ENCODE data around the gene CDH8.

The CDH8 gene

DNA sequence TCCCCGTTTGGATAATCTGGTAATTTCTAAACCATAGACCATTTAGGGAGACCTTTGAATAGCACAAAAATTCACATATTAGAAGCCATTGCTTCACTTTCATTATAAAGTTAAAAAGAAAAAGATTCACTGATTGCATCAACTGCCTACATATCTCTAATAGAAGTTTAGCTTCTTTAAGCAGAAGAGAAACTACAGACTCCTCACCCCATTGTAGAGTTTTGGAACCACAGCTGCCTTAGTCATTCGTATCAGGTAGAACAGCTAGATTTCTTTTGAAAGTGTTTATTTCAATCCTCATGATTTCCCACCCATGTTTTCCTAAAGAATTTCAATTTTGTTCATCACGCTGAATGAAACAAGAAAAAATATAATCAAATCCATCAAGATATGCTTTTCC, 144.8 kb downstream of the CDH8 start:
- Histone ChIP-seq H3K4me3 (ENCODE audit: low read depth in 1 of 2, low read length in 2 of 2) (no peak overlapping the region), H3K27me3 (ENCODE audit: control insufficient read depth in 1 of 2, insufficient read depth in 2 of 2, low read length in 2 of 2) (no peaks in the 10 kb centered on the region), H3K9ac (ENCODE audit: low read length) (no peak overlapping the region)

DNA sequence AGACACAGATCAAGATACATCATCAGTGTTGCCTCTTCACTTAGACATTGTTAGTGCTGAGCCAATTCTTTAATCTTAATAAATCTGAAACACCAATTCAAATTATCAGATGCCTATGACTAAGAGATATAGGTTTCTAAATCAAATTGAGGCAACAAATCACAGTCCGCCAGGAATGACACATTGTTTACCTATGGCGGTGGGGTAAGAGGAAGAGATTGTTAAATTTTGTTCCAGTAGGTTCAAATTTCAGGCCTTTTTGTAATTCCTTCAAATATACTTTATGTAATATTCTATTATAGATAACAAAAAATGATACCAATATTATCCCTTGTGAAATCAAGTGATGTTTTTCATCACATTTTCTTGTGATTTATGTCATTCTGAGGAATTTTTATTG, 145.9 kb downstream of the CDH8 start:
- H3K36me3 ChIP-seq (ENCODE audit: insufficient read depth, low read length), result no peaks in the 10 kb centered on the region
- H3K9me3 ChIP-seq (ENCODE audit: low read length), result no peaks in the 10 kb centered on the region
- H3K27ac ChIP-seq (ENCODE audit: low read depth, low read length), result no peak overlapping the region
- H3K4me3 ChIP-seq (ENCODE audit: low read depth in 1 of 2, low read length in 2 of 2), result no peak overlapping the region
- H3K27me3 ChIP-seq (ENCODE audit: control insufficient read depth in 1 of 2, insufficient read depth in 2 of 2, low read length in 2 of 2), result no peaks in the 10 kb centered on the region
- no peak overlapping the region for H3K9ac ChIP-seq (ENCODE audit: low read length)
- no peaks in the 10 kb centered on the region for H3K4me1 ChIP-seq (ENCODE audit: insufficient read depth, low read length)

More for the DNA sequence above, 144.8 kb downstream of the CDH8 start:
- no peaks in the 10 kb centered on the region for H3K36me3 ChIP-seq (ENCODE audit: insufficient read depth, low read length)
- H3K9me3 ChIP-seq (ENCODE audit: low read length), result no peaks in the 10 kb centered on the region
- no peak overlapping the region for H3K27ac ChIP-seq (ENCODE audit: low read depth, low read length)
- H3K4me1 ChIP-seq (ENCODE audit: insufficient read depth, low read length), result no peaks in the 10 kb centered on the region

DNA sequence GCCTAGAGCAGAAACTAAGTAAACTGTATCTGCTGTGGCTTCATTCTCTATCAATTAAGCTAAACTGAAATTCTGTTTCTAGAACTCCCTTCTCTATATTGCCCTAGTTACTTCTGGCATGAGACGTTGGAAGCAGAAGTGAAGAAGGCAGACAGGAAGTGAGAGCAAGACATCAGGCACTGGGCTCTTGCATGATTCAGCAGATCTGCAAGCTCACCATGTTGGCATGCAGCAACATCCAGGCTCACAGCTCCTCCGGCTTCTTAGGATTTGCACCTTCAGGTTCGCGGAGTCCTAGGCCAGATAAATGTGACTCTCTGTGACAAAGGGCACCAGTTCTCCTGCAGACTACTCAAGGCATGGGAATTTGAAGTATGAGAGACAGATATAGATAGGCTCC, 148.3 kb downstream of the CDH8 start:
- Histone ChIP-seq H3K9ac (ENCODE audit: low read length) (no peak overlapping the region), H3K4me3 (ENCODE audit: low read depth in 1 of 2, low read length in 2 of 2) (no peak overlapping the region), H3K27ac (ENCODE audit: low read depth, low read length) (no peak overlapping the region), H3K4me1 (ENCODE audit: insufficient read depth, low read length) (no peaks in the 10 kb centered on the region), H3K36me3 (ENCODE audit: insufficient read depth, low read length) (no peaks in the 10 kb centered on the region), H3K9me3 (ENCODE audit: low read length) (no peaks in the 10 kb centered on the region), H3K27me3 (ENCODE audit: control insufficient read depth in 1 of 2, insufficient read depth in 2 of 2, low read length in 2 of 2) (no peaks in the 10 kb centered on the region)

GRCh38 chr16:61885343-61885742, 150.9 kb downstream of the CDH8 start:
- Histone ChIP-seq H3K4me1 (ENCODE audit: insufficient read depth, low read length) (no peaks in the 10 kb centered on the region), H3K27me3 (ENCODE audit: control insufficient read depth in 1 of 2, insufficient read depth in 2 of 2, low read length in 2 of 2) (no peaks in the 10 kb centered on the region), H3K36me3 (ENCODE audit: insufficient read depth, low read length) (no peaks in the 10 kb centered on the region), H3K9ac (ENCODE audit: low read length) (no peak overlapping the region), H3K27ac (ENCODE audit: low read depth, low read length) (no peak overlapping the region), H3K4me3 (ENCODE audit: low read depth in 1 of 2, low read length in 2 of 2) (no peak overlapping the region), H3K9me3 (ENCODE audit: low read length) (no peaks in the 10 kb centered on the region)

DNA sequence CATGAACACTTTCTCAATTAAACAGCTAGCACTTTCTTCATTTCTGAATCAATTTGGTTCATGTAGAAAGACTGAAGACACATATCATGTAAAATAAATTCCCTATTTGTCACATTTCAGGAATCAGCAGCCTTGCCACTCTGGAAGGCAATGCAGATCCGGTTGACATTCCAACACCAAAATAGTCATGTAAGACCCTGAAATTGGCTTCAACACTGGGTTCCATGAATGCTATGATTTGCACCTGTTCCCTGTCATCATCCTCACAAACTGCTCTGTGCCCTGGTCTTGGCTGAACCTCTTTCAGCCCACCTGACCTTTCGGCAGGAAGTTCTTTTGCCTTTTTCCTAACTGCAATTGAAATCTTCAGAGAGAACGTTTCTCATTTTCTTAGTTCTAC, 156.9 kb downstream of the CDH8 start:
- Histone ChIP-seq H3K9ac (ENCODE audit: low read length) (no peak overlapping the region), H3K4me1 (ENCODE audit: insufficient read depth, low read length) (no peaks in the 10 kb centered on the region), H3K9me3 (ENCODE audit: low read length) (no peaks in the 10 kb centered on the region), H3K4me3 (ENCODE audit: low read depth in 1 of 2, low read length in 2 of 2) (no peak overlapping the region), H3K27me3 (ENCODE audit: control insufficient read depth in 1 of 2, insufficient read depth in 2 of 2, low read length in 2 of 2) (no peaks in the 10 kb centered on the region), H3K36me3 (ENCODE audit: insufficient read depth, low read length) (no peaks in the 10 kb centered on the region), H3K27ac (ENCODE audit: low read depth, low read length) (no peak overlapping the region)

DNA sequence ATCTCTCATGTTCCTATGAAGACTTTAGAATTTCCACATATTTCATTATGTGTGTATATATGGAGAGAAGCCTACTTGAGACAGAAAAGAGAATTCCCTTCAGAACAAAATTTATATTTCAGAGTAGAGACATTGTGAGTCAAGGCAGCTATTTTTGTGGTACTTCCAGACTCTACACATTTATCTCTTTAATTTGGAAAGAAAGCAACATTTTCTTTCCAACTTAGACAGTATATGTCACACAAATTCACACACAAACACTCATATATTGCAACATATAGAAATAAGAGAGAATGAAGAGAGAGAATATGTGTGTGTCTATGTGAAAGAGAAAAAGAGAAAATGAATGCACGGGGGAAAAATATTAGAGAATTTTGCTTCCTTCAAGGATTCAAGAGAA, 158.8 kb downstream of the CDH8 start:
- Histone ChIP-seq H3K27ac (ENCODE audit: low read depth, low read length) (no peak overlapping the region), H3K36me3 (ENCODE audit: insufficient read depth, low read length) (no peaks in the 10 kb centered on the region), H3K4me1 (ENCODE audit: insufficient read depth, low read length) (no peaks in the 10 kb centered on the region), H3K27me3 (ENCODE audit: control insufficient read depth in 1 of 2, insufficient read depth in 2 of 2, low read length in 2 of 2) (no peaks in the 10 kb centered on the region), H3K9me3 (ENCODE audit: low read length) (no peaks in the 10 kb centered on the region), H3K4me3 (ENCODE audit: low read depth in 1 of 2, low read length in 2 of 2) (no peak overlapping the region), H3K9ac (ENCODE audit: low read length) (no peak overlapping the region)

DNA sequence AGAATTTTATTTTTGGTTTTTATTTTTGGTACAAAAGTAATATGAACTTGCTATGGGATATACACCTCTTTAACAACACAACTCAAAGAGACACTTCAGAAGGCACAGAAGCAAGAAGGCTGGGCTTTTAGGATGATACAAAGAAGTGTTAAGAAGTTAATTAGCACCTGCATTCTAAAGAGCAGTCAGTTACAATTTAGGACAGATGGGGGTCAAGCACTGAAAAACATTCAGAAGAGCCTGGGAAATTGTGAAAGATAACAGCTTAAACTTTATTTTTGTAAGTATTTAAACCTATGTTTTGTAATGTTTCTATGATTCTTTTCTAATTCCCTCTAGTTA, 163.5 kb downstream of the CDH8 start:
- Histone ChIP-seq H3K36me3 (ENCODE audit: insufficient read depth, low read length) (no peaks in the 10 kb centered on the region), H3K27ac (ENCODE audit: low read depth, low read length) (no peak overlapping the region), H3K27me3 (ENCODE audit: control insufficient read depth in 1 of 2, insufficient read depth in 2 of 2, low read length in 2 of 2) (no peaks in the 10 kb centered on the region), H3K9me3 (ENCODE audit: low read length) (no peaks in the 10 kb centered on the region), H3K9ac (ENCODE audit: low read length) (no peak overlapping the region), H3K4me3 (ENCODE audit: low read depth in 1 of 2, low read length in 2 of 2) (no peak overlapping the region), H3K4me1 (ENCODE audit: insufficient read depth, low read length) (no peaks in the 10 kb centered on the region)

DNA sequence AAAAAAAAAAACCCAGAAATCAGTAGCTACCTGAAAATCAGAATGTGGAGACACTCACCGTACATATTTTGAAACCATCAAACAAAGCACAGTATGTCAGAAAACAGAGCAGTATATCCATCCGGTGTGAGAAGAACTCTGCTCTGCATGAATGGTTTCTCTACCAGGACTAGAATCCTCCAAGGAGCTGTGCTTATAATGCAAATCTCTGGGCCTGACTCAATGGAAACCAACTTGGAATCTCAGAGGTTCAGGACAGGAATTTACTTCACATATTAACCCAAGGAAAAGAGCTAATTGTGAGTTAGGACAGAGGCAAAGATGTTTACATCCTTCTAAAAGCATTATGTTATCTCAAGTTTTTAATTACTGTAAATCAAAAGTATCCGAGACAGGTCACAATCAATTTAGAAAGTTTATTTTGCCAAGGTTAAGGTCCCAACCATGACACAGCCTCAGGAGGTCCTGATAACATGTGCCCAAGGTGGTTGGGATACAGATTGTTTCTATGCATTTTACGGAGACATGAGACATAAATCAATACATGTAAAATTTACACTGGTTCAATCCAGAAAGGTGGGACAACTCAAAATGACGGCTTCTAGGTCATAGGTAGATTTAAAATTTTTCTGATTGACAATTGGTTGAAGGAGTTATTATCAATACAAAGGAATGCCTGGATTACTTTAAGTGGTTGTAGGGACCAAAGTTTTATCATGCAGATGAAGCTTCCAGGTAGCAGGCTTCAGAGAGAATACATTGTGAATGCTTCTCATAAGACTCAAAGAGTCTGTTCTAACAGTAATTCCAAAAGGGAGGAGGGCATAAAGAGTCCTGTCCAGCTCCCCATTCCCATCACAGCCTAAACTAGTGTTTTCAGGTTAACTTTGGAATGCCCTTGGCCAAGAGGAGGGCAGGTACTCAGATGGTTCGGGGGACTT, 164.1 kb downstream of the CDH8 start:
- Histone ChIP-seq H3K9ac (ENCODE audit: low read length) (no peak overlapping the region), H3K36me3 (ENCODE audit: insufficient read depth, low read length) (no peaks in the 10 kb centered on the region), H3K4me3 (ENCODE audit: low read depth in 1 of 2, low read length in 2 of 2) (no peak overlapping the region), H3K9me3 (ENCODE audit: low read length) (no peaks in the 10 kb centered on the region), H3K27ac (ENCODE audit: low read depth, low read length) (no peak overlapping the region), H3K27me3 (ENCODE audit: control insufficient read depth in 1 of 2, insufficient read depth in 2 of 2, low read length in 2 of 2) (no peaks in the 10 kb centered on the region), H3K4me1 (ENCODE audit: insufficient read depth, low read length) (no peaks in the 10 kb centered on the region)

GRCh38 chr16:61862221-61863155, 173.8 kb downstream of the CDH8 start:
- Histone ChIP-seq H3K9ac (ENCODE audit: low read length) (no peak overlapping the region), H3K27me3 (ENCODE audit: control insufficient read depth in 1 of 2, insufficient read depth in 2 of 2, low read length in 2 of 2) (no peaks in the 10 kb centered on the region), H3K36me3 (ENCODE audit: insufficient read depth, low read length) (no peaks in the 10 kb centered on the region), H3K4me1 (ENCODE audit: insufficient read depth, low read length) (no peaks in the 10 kb centered on the region), H3K27ac (ENCODE audit: low read depth, low read length) (no peak overlapping the region), H3K9me3 (ENCODE audit: low read length) (no peaks in the 10 kb centered on the region), H3K4me3 (ENCODE audit: low read depth in 1 of 2, low read length in 2 of 2) (no peak overlapping the region)

- Histone ChIP-seq H3K9ac (ENCODE audit: low read length) (no peak overlapping the region), H3K27me3 (ENCODE audit: control insufficient read depth in 1 of 2, insufficient read depth in 2 of 2, low read length in 2 of 2) (no peaks in the 10 kb centered on the region), H3K27ac (ENCODE audit: low read depth, low read length) (no peak overlapping the region), H3K4me1 (ENCODE audit: insufficient read depth, low read length) (no peaks in the 10 kb centered on the region), H3K36me3 (ENCODE audit: insufficient read depth, low read length) (no peaks in the 10 kb centered on the region), H3K9me3 (ENCODE audit: low read length) (no peaks in the 10 kb centered on the region), H3K4me3 (ENCODE audit: low read depth in 1 of 2, low read length in 2 of 2) (no peak overlapping the region)
Measured at GRCh38 chr16:61858988-61859387, 177.2 kb downstream of the CDH8 start.

DNA sequence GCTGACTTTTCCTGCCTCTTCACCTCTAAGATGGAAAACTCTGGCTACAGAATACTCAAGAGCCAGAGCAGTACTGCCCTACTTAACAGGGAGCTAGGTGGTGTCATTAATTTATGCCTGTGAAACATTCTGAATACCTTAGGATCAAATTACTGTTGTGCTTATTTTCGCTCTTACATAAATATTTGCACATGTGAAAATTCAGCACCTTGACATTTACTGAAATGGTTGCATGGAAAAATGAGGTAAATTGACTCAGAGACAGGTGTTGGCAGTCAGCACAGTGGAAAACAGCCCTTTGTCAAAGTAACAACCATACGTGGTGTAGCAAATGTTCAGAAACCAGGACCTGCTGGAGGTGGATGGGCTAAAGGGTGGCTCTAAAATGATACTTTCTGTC, 193.6 kb downstream of the CDH8 start:
- H3K9me3 ChIP-seq (ENCODE audit: low read length), result no peaks in the 10 kb centered on the region
- no peaks in the 10 kb centered on the region for H3K4me1 ChIP-seq (ENCODE audit: insufficient read depth, low read length)
- H3K4me3 ChIP-seq (ENCODE audit: low read depth in 1 of 2, low read length in 2 of 2), result no peak overlapping the region
- no peaks in the 10 kb centered on the region for H3K27me3 ChIP-seq (ENCODE audit: control insufficient read depth in 1 of 2, insufficient read depth in 2 of 2, low read length in 2 of 2)
- no peak overlapping the region for H3K27ac ChIP-seq (ENCODE audit: low read depth, low read length)
- no peak overlapping the region for H3K9ac ChIP-seq (ENCODE audit: low read length)
- H3K36me3 ChIP-seq (ENCODE audit: insufficient read depth, low read length), result no peaks in the 10 kb centered on the region

All from muscle layer of colon (tissue), 2 donors.